Upper lobe of left lung (tissue), 6 donors: Measurements from ENCODE around the gene NR3C2. TPM values are rescaled to one million over a fixed set of nuclear protein-coding genes. Genes with fewer than 3 reads are reported as not detected.

ENCODE experiments used
- ATAC-seq, 2 donors: fragments of 200-7000 bp; cut with Tn5 transposase; one replicate each; pipeline ENCODE4 v1.9.1; 2022; ENCODE audit warnings: mild to moderate bottlenecking in 2 of 2, moderate library complexity in 2 of 2; ENCODE audit not compliant: low FRiP score in 2 of 2
- DNase-seq, 2 donors: peaks; one replicate each; pipeline ENCODE4 v3.0.0-alpha.2; 2019 to 2020
- H3K27ac ChIP-seq, 4 donors: fragments of 200-600 bp; sonication (generic); one replicate each; pipeline ENCODE4 v1.5.1; 2016 to 2019
- H3K27me3 ChIP-seq, 4 donors: fragments of 200-600 bp; sonication (generic); one replicate each; pipeline ENCODE4 v1.5.1; 2017 to 2019
- H3K36me3 ChIP-seq, 4 donors: fragments of 200-600 bp; sonication (generic); one replicate each; pipeline ENCODE4 v1.5.1; 2016 to 2019
- H3K4me1 ChIP-seq, 4 donors: fragments of 200-600 bp; sonication (generic); one replicate each; pipeline ENCODE4 v1.5.1; 2018 to 2019
- H3K4me3 ChIP-seq, 4 donors: fragments of 200-600 bp; sonication (generic); one replicate each; pipeline ENCODE4 v1.5.1; 2017 to 2019; ENCODE audit warnings: mild to moderate bottlenecking in 2 of 4, moderate library complexity in 1 of 4
- H3K9me3 ChIP-seq, 4 donors: fragments of 200-600 bp; sonication (generic); one replicate each; pipeline ENCODE4 v1.5.1; 2018 to 2019
- CTCF ChIP-seq, 6 experiments: fragments of 450-650 bp in 4 of 6; fragments of 200-600 bp in 2 of 6; sonication (generic) in 2 of 6; IDR thresholded peaks; one replicate each; pipeline ENCODE4 v1.5.1; 2016 to 2019; ENCODE audit warnings: antibody characterized with exemption in 6 of 6
- EP300 ChIP-seq, 4 donors: sonication (generic); formaldehyde crosslinking; IDR thresholded peaks; one replicate each; pipeline ENCODE4 v1.5.1; 2017; ENCODE audit warnings: antibody characterized with exemption in 4 of 4, control low read depth in 2 of 4
- POLR2A ChIP-seq, 4 donors: fragments of 450-650 bp; IDR thresholded peaks; one replicate each; pipeline ENCODE4 v1.5.1; 2016 to 2017; ENCODE audit warnings: antibody characterized with exemption in 4 of 4, mild to moderate bottlenecking in 2 of 4
- POLR2AphosphoS5 ChIP-seq, 2 donors: sonication (generic); formaldehyde crosslinking; IDR thresholded peaks; one replicate each; pipeline ENCODE4 v1.5.1; 2017; ENCODE audit warnings: antibody characterized with exemption in 2 of 2
- WGBS, 2 donors: methylation state at CpG; one replicate each; pipeline ENCODE4 v1.1.5; 2017 to 2018; 5-methylcytosine and 5-hydroxymethylcytosine counted together
- total RNA-seq, 6 donors: library from RNA; depleted of rRNA in 4 of 6; stranded (reverse); fragments of >200 nt in 4 of 6; gene quantifications; one replicate each; pipeline versions ENCODE4 v1.1.0 to v1.2.1, GENCODE V29; 2016 to 2021
- donor health status: DM: no; HTN: no; CAD: no; lungs with moderate emphysema.
- donor health status: DM: no; HTN: yes; CAD: no; lungs with severe emphysema.

The NR3C2 gene
- total RNA-seq, 6 donors from 2014 or later: 10.3 to 39.8 (median 23.7) TPM

- Histone ChIP-seq H3K36me3 (no peaks in the 10 kb centered on the region), H3K4me1 (peaks cover 0 to 6% (median 1%) of the 10 kb centered on the region in 4 donors), H3K9me3 (no peaks in the 10 kb centered on the region), H3K27ac (no peak overlapping the region), H3K4me3 (no peak overlapping the region), H3K27me3 (no peaks in the 10 kb centered on the region)
- TF ChIP-seq EP300 (IDR thresholded peaks at IDR 0.05): no peak
- TF ChIP-seq CTCF (IDR thresholded peaks at IDR 0.05): no peak
- TF ChIP-seq POLR2AphosphoS5 (IDR thresholded peaks at IDR 0.05): no peak
- DNase-seq: no peak
- ATAC-seq: no peak
- 78 to 81% methylated on average over 3 of the region's 3 CpGs for WGBS, 2 donors
Observed at GRCh38 chr4:148204171-148204570, 238.0 kb downstream of the NR3C2 start.

GRCh38 chr4:148203056-148203898, 238.9 kb downstream of the NR3C2 start:
- Histone ChIP-seq H3K9me3 (no peaks in the 10 kb centered on the region), H3K4me3 (no peak overlapping the region), H3K27me3 (no peaks in the 10 kb centered on the region), H3K4me1 (peaks cover 0 to 6% (median 1%) of the 10 kb centered on the region in 4 donors), H3K36me3 (no peaks in the 10 kb centered on the region), H3K27ac (peak overlapping the region in 1 of 4 donors; percentile 37)
- no peak for TF ChIP-seq POLR2AphosphoS5 (IDR thresholded peaks at IDR 0.05)
- TF ChIP-seq CTCF (IDR thresholded peaks at IDR 0.05): no peak
- no peak for TF ChIP-seq POLR2A (IDR thresholded peaks at IDR 0.05)
- TF ChIP-seq EP300 (IDR thresholded peaks at IDR 0.05): peak in 1 of 4 donors; percentile 30
- WGBS, 2 donors: 53 to 56% methylated on average over 14 of the region's 14 CpGs
- ATAC-seq (peak; percentile 41), DNase-seq (peak in 1 of 2 donors; percentile 44)

- DNase-seq (no peak), ATAC-seq (peak in 1 of 2 donors; percentile 52)
- TF ChIP-seq POLR2A (IDR thresholded peaks at IDR 0.05): no peak
- TF ChIP-seq EP300 (IDR thresholded peaks at IDR 0.05): no peak
- TF ChIP-seq POLR2AphosphoS5 (IDR thresholded peaks at IDR 0.05): no peak
- TF ChIP-seq CTCF (IDR thresholded peaks at IDR 0.05): no peak
- peaks cover 0 to 6% (median 1%) of the 10 kb centered on the region in 4 donors for H3K4me1 ChIP-seq
- no peaks in the 10 kb centered on the region for H3K36me3 ChIP-seq
- H3K27ac ChIP-seq: no peak overlapping the region
- no peak overlapping the region for H3K4me3 ChIP-seq
- H3K9me3 ChIP-seq: no peaks in the 10 kb centered on the region
- 66 to 74% methylated on average over 3 of the region's 3 CpGs for WGBS, 2 donors
- H3K27me3 ChIP-seq: no peaks in the 10 kb centered on the region
Observed at GRCh38 chr4:148200960-148201359, 241.3 kb downstream of the NR3C2 start.

- no peaks in the 10 kb centered on the region for H3K27me3 ChIP-seq
- H3K36me3 ChIP-seq: peaks cover 0 to 27% (median 4%) of the 10 kb centered on the region in 4 donors
- no peak overlapping the region for H3K4me3 ChIP-seq
- H3K27ac ChIP-seq: no peak overlapping the region
- no peaks in the 10 kb centered on the region for H3K9me3 ChIP-seq
- WGBS, 2 donors: 74 to 83% methylated on average over 1 of the region's 1 CpG
- DNase-seq (no peak), ATAC-seq (peak in 1 of 2 donors; percentile 29)
- H3K4me1 ChIP-seq: no peaks in the 10 kb centered on the region
- TF ChIP-seq POLR2AphosphoS5 (IDR thresholded peaks at IDR 0.05) (no peak), CTCF (IDR thresholded peaks at IDR 0.05) (no peak), EP300 (IDR thresholded peaks at IDR 0.05) (no peak), POLR2A (IDR thresholded peaks at IDR 0.05) (no peak)
Observed at GRCh38 chr4:148196164-148196563, 246.1 kb downstream of the NR3C2 start.
